Measurements from ENCODE around the gene PPCDC. TPM values are rescaled to one million over a fixed set of nuclear protein-coding genes. Genes with fewer than 3 reads are reported as not detected.

PPCDC gene
- total and polyA plus RNA-seq, 2 of the 4 experiments (the other 2 are of a cell fraction): 13.3 to 16.3 TPM

DNA sequence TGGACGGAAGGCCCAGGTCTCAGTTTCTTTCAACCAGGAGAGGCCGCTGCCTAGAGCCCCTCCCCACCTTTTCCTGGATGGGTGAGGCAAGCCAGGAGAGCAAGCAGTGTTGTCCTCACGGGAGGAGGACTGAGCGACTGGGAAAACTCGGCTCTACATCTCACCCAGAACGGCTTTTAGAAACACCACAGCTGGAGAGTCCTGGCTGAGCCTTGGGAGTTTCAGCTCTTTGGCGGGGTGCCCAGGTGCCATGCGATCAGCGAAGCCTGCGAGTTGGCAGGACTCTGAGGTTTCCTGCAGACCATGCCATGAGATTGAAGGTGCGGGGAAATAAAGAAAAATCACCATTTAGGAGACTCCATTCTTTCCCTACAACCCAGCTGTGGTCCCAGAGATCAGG, 26.0 kb downstream of the PPCDC start:
- no peaks in the 10 kb centered on the region for H3K27me3 ChIP-seq (ENCODE audit: control insufficient read depth, insufficient read depth, low read length)
- ATAC-seq (ENCODE audit: low read depth) (no peak), DNase-seq (peak; percentile 28)
- no peak overlapping the region for H3K14ac ChIP-seq (replicated peaks; ENCODE audit: low read depth, low read length)
- no peak overlapping the region for H2AFZ ChIP-seq (replicated peaks; ENCODE audit: low read length, poor library complexity)
- H2AK9ac ChIP-seq (replicated peaks; ENCODE audit: low read depth, low read length, poor library complexity): peak overlapping the region; percentile 66
- CTCF ChIA-PET: no interaction called here
- in situ Hi-C loops (cut with MboI; ENCODE audit: low sequenced_read_pairs) (no loop called here), intact Hi-C loops (cut with micrococcal nuclease) (no loop called here), dilution Hi-C loops (cut with HindIII; ENCODE audit: low sequenced_read_pairs, unreplicated experiment) (no loop called here)
- no peaks in the 10 kb centered on the region for H3K9me3 ChIP-seq (ENCODE audit: control insufficient read depth, insufficient read depth, low read length)
- no peak overlapping the region for H2AK5ac ChIP-seq (ENCODE audit: low read depth, low read length)
- no peak overlapping the region for H2BK5ac ChIP-seq (ENCODE audit: low read depth, low read length, poor library complexity, severe bottlenecking)
- no peak overlapping the region for H3K4ac ChIP-seq (ENCODE audit: low read depth, low read length)
- no peaks in the 10 kb centered on the region; the same call in 1 of the 2 replicates for H3K36me3 ChIP-seq (ENCODE audit: control insufficient read depth, insufficient read depth, low read length)
- H4K8ac ChIP-seq (ENCODE audit: low read depth in 2 of 2, low read length in 2 of 2): no peak overlapping the region
- TF ChIP-seq MXI1 (IDR thresholded peaks at IDR 0.05; ENCODE audit: borderline replicate concordance, low read depth, low read length): no peak
- TF ChIP-seq FOS (IDR thresholded peaks at IDR 0.05; ENCODE audit: low read depth, low read length): no peak
- TF ChIP-seq MAZ (IDR thresholded peaks at IDR 0.05; ENCODE audit: borderline replicate concordance, low read depth, low read length): no peak
- TF ChIP-seq, protein P1, sequence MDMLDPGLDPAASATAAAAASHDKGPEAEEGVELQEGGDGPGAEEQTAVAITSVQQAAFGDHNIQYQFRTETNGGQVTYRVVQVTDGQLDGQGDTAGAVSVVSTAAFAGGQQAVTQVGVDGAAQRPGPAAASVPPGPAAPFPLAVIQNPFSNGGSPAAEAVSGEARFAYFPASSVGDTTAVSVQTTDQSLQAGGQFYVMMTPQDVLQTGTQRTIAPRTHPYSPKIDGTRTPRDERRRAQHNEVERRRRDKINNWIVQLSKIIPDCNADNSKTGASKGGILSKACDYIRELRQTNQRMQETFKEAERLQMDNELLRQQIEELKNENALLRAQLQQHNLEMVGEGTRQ (IDR thresholded peaks at IDR 0.05; ENCODE audit: low read depth, low read length): no peak
- no peak for TF ChIP-seq RFX5 (IDR thresholded peaks at IDR 0.05; ENCODE audit: low read depth, low read length)
- no peak for TF ChIP-seq RCOR1 (IDR thresholded peaks at IDR 0.05; ENCODE audit: insufficient replicate concordance, low read length)
- no peak for TF ChIP-seq CEBPB (IDR thresholded peaks at IDR 0.05; ENCODE audit: low read depth, low read length)
- no peak for TF ChIP-seq POLR2A (IDR thresholded peaks at IDR 0.05; ENCODE audit: low read depth, low read length)
- no peak for TF ChIP-seq CHD1 (IDR thresholded peaks at IDR 0.05; ENCODE audit: low read depth, low read length)
- H3K79me1 ChIP-seq (ENCODE audit: low read depth in 1 of 2, low read length in 2 of 2): peaks cover 0 to 11% of the 10 kb centered on the region in 2 experiments; a peak in 2 of 4 replicates
- no peak overlapping the region for H3K4me2 ChIP-seq (ENCODE audit: low read depth, low read length)
- no peak overlapping the region for H4K91ac ChIP-seq (ENCODE audit: insufficient read depth, low read depth, low read length)
- no peak overlapping the region for H3K18ac ChIP-seq (ENCODE audit: low read depth, low read length)
- no peak overlapping the region for H3K4me3 ChIP-seq (ENCODE audit: insufficient read depth, low read depth, low read length)
- H3K4me1 ChIP-seq (ENCODE audit: control insufficient read depth, insufficient read depth, low read length): peaks cover 14% of the 10 kb centered on the region
- WGBS, 2 experiments (ENCODE audit: extremely low coverage in 2 of 2, insufficient read length in 1 of 2): 90% methylated on average over 2 of the region's 11 CpGs; no CpG with 5 or more reads in 1 of the 2 experiments
- H3K56ac ChIP-seq (ENCODE audit: extremely low read depth, insufficient read depth, low read length): no peak overlapping the region
- no peak overlapping the region for H2BK20ac ChIP-seq (ENCODE audit: low read depth, low read length)
- no peak overlapping the region for H2BK15ac ChIP-seq (ENCODE audit: low read depth, low read length)
- H4K5ac ChIP-seq (ENCODE audit: low read depth, low read length): no peak overlapping the region
- POLR2A ChIA-PET (ENCODE audit: unreplicated experiment): no interaction called here
- no peak overlapping the region for H3K27ac ChIP-seq (ENCODE audit: insufficient read depth, low read length)
- no peak overlapping the region for H3K23ac ChIP-seq (ENCODE audit: low read depth, low read length)
- no peaks in the 10 kb centered on the region; the same call in 1 of the 2 replicates for H4K20me1 ChIP-seq (ENCODE audit: insufficient read depth, low read length)
- peaks cover 13% of the 10 kb centered on the region for H3K9me1 ChIP-seq (ENCODE audit: insufficient read depth, low read length)
- H3K9ac ChIP-seq (ENCODE audit: low read depth, low read length): no peak overlapping the region
- BruUV-seq (replicated peaks): no TSS peak
- no peak overlapping the region for H2BK120ac ChIP-seq (ENCODE audit: low read depth, low read length)
